WERI-Rb-1 (cell line): Measurements from ENCODE around the gene TTC23L.

Experiments used
- DNase-seq: peaks from one replicate; pipeline ENCODE4 v3.0.0-alpha.2; 2020
- H3K27ac ChIP-seq: fragments of 250-450 bp; sonication (Bioruptor Pico); 2 replicates; pipeline ENCODE4 v1.5.1; 2020; ENCODE audit warnings: mild to moderate bottlenecking, moderate library complexity
- H3K27me3 ChIP-seq: fragments of 250-450 bp; sonication (Bioruptor Pico); 2 replicates; pipeline ENCODE4 v1.5.1; 2021; ENCODE audit warnings: mild to moderate bottlenecking, low read depth, moderate library complexity; ENCODE audit not compliant: insufficient read depth, severe bottlenecking
- H3K36me3 ChIP-seq: fragments of 250-450 bp; sonication (Bioruptor Pico); 2 replicates; pipeline ENCODE4 v1.5.1; 2020; ENCODE audit warnings: mild to moderate bottlenecking, moderate library complexity
- H3K4me3 ChIP-seq: 2 replicates; pipeline ENCODE4 v1.5.1; 2011; ENCODE audit warnings: low read depth, mild to moderate bottlenecking, control low read depth, low read length
- H3K9me3 ChIP-seq: fragments of 250-450 bp; sonication (Bioruptor Pico); 2 replicates; pipeline ENCODE4 v1.5.1; 2021; ENCODE audit warnings: mild to moderate bottlenecking, moderate library complexity; ENCODE audit not compliant: severe bottlenecking
- TF ChIP-seq, protein P1 (sequence below): IDR thresholded peaks from 2 replicates; pipeline ENCODE4 v1.5.1; 2011; ENCODE audit warnings: low read depth, mild to moderate bottlenecking, control low read depth, inconsistent platforms, low read length

TTC23L gene

DNA sequence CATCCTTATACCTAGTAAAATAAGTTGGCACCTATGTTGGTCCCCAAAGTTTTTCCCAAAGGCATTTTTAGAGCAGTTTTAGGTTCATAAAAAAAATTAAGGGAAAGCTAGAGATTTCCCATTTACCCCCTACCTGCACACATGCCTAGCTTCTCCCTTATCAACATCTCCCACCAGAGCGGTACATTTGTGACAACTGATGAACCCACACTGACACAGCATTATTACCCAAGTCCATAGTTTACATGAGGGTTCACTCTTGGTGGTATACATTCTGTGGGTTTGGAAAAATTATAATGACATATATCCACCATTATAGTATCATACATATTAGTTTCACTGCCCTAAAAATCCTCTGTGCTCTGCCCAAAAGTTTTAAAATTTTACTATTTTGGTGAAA, 64.3 kb downstream of the TTC23L start:
- no peak overlapping the region for H3K27ac ChIP-seq
- no peak for DNase-seq
- H3K27me3 ChIP-seq: no peaks in the 10 kb centered on the region
- H3K36me3 ChIP-seq: peaks cover 26% of the 10 kb centered on the region
- no peaks in the 10 kb centered on the region for H3K9me3 ChIP-seq
- H3K4me3 ChIP-seq: no peak overlapping the region
- TF ChIP-seq, protein P1, sequence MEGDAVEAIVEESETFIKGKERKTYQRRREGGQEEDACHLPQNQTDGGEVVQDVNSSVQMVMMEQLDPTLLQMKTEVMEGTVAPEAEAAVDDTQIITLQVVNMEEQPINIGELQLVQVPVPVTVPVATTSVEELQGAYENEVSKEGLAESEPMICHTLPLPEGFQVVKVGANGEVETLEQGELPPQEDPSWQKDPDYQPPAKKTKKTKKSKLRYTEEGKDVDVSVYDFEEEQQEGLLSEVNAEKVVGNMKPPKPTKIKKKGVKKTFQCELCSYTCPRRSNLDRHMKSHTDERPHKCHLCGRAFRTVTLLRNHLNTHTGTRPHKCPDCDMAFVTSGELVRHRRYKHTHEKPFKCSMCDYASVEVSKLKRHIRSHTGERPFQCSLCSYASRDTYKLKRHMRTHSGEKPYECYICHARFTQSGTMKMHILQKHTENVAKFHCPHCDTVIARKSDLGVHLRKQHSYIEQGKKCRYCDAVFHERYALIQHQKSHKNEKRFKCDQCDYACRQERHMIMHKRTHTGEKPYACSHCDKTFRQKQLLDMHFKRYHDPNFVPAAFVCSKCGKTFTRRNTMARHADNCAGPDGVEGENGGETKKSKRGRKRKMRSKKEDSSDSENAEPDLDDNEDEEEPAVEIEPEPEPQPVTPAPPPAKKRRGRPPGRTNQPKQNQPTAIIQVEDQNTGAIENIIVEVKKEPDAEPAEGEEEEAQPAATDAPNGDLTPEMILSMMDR: no peak

GRCh38 chr5:34905564-34905963, 66.6 kb downstream of the TTC23L start:
- Histone ChIP-seq H3K36me3 (peaks cover 49% of the 10 kb centered on the region), H3K27me3 (no peaks in the 10 kb centered on the region), H3K27ac (no peak overlapping the region), H3K9me3 (no peaks in the 10 kb centered on the region), H3K4me3 (no peak overlapping the region)
- TF ChIP-seq, protein P1: 0 out of 2 replicates have a peak, but pooled peaks have one; percentile 12
- no peak for DNase-seq

- TF ChIP-seq, protein P1: no peak
- H3K27me3 ChIP-seq: no peaks in the 10 kb centered on the region
- no peaks in the 10 kb centered on the region for H3K9me3 ChIP-seq
- H3K36me3 ChIP-seq: peaks cover 70% of the 10 kb centered on the region
- H3K4me3 ChIP-seq: no peak overlapping the region
- no peak for DNase-seq
- no peak overlapping the region for H3K27ac ChIP-seq
These were observed 74.1 kb downstream of the TTC23L start for GRCh38 chr5:34913072-34913471.

DNA sequence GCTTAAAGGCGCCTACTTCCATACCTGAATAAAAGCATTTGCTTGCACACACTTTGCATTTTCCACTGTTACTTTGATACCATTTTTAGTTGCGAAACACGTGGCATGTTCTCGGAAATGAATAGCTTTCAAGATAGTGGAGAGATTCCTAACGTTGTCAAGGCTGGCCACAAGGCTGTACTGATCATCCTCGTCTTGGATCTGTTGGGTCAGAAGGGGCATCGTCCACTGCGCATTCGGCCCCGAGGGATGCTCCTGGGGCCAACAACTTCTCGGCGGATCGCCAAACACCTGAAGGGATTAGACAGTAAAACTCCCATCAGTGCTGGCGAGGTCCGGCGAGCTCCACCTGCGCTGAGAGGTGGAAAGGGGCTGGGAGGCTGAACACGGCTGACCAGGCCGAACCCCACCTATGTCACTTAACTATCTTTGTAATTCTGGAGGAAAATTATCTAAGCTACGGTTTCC, 75.7 kb downstream of the TTC23L start:
- Histone ChIP-seq H3K27me3 (no peaks in the 10 kb centered on the region), H3K36me3 (peaks cover 67% of the 10 kb centered on the region), H3K27ac (peak overlapping the region; percentile 97), H3K4me3 (peak overlapping the region; percentile 98), H3K9me3 (no peaks in the 10 kb centered on the region)
- TF ChIP-seq, protein P1: no peak
- DNase-seq: no peak

DNA sequence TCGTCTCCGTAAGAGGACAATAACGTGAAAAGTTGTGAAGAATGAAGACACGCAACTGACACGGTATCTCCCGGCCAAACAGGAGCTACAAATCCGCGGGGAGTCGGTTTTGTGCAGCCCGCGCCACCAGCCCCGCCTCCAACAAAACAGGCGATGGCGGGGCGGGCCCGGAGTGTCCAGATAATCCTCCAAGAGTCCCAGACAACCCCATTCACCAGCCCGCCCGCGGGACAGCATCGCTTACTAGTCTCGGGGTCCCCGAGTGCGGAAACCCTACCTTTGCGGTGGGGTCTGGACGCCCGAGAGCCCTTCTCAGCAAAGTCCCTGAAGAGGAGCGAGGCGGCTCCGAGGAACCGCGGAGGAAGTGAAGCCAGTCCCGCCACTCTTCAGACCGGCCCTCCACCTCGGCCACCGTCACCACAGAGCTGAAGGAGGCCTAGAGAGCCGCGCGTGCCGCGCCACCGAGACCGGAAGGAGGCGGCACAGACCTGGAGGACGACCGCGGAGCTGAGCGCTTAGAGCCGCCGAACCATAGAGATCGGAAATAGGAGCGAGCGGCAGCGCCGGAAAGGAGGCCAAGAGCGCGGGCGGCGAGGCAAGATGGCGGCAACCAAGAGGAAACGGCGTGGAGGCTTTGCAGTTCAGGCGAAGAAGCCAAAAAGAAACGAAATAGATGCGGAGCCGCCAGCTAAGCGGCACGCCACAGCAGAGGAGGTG, 76.3 kb downstream of the TTC23L start, which contains the start of the genes BRIX1 and RAD1:
TSS of gene BRIX1 (plus strand) at position 573 of the 717 bp plus-strand sequence. CDS start at position 601, 28 bp downstream.
TSS of gene RAD1 (minus strand) at position 366 of the 717 bp plus-strand sequence. CDS start 612 bp downstream, outside the sequence.
- no peaks in the 10 kb centered on the region for H3K27me3 ChIP-seq
- H3K36me3 ChIP-seq: peaks cover 67% of the 10 kb centered on the region
- DNase-seq: peak; percentile 98
- TF ChIP-seq, protein P1: no peak
- H3K9me3 ChIP-seq: no peaks in the 10 kb centered on the region
- H3K27ac ChIP-seq: peak within 1 kb of the TSS; percentile 97
- H3K4me3 ChIP-seq: peak within 1 kb of the TSS; percentile 98

DNA sequence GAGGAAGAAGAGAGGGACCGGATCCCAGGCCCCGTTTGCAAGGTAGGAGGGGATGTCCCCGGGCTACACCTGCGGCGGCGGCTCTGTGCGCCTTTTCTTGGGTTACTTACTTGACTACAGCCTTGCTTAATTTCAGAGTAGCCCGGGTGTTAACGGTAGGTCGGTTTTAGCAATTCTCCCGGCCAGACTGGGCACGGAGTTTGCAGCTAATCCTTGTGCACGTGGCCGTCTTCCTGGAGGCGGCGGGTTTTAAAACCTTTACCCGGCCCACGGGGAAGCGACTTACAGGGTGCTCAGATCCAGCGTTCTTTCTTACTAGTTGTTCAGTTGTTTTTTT, 76.9 kb downstream of the TTC23L start:
- no peaks in the 10 kb centered on the region for H3K9me3 ChIP-seq
- TF ChIP-seq, protein P1: no peak
- H3K36me3 ChIP-seq: peaks cover 66% of the 10 kb centered on the region
- no peaks in the 10 kb centered on the region for H3K27me3 ChIP-seq
- DNase-seq: peak; percentile 21
- H3K27ac ChIP-seq: peak overlapping the region; percentile 97
- peak overlapping the region; percentile 98 for H3K4me3 ChIP-seq
